HL-60 (cell line): ENCODE measurements around the gene FUT6.

Experiments used
- DNase-seq, 2 experiments: peaks; one replicate each; pipeline ENCODE4 v3.0.0-alpha.2; 2010 to 2020; ENCODE audit warnings: low read depth in 1 of 2, low spot score in 1 of 2
- H3K27ac ChIP-seq: fragments of 250-450 bp; sonication (Bioruptor Pico); replicated peaks from 2 replicates; pipeline ENCODE4 v1.5.1; 2020; ENCODE audit warnings: mild to moderate bottlenecking, moderate library complexity
- H3K27me3 ChIP-seq: fragments of 250-450 bp; sonication (Bioruptor Pico); 2 replicates; pipeline ENCODE4 v1.5.1; 2021; ENCODE audit warnings: mild to moderate bottlenecking, moderate library complexity; ENCODE audit not compliant: insufficient read depth, poor library complexity, severe bottlenecking
- H3K4me3 ChIP-seq: replicated peaks from 2 replicates; pipeline ENCODE4 v1.5.1; 2011; ENCODE audit warnings: mild to moderate bottlenecking, control low read depth, low read length; ENCODE audit not compliant: insufficient read depth
- GABPA ChIP-seq: IDR thresholded peaks from 2 replicates; pipeline ENCODE4 v1.6.1; 2012; ENCODE audit warnings: low read depth
- POLR2AphosphoS5 ChIP-seq: IDR thresholded peaks from 2 replicates; pipeline ENCODE4 v1.6.1; 2012; ENCODE audit warnings: low read depth
- REST ChIP-seq: IDR thresholded peaks from 2 replicates; pipeline ENCODE4 v1.6.1; 2012; ENCODE audit warnings: low read depth; ENCODE audit not compliant: insufficient replicate concordance
- SPI1 ChIP-seq: IDR thresholded peaks from 2 replicates; pipeline ENCODE4 v1.6.1; 2012; ENCODE audit warnings: low read depth, mild to moderate bottlenecking, borderline replicate concordance
- TF ChIP-seq, protein P1 (sequence below): IDR thresholded peaks from one replicate; pipeline ENCODE4 v1.5.1; 2011; ENCODE audit warnings: low read length, control low read depth, inconsistent platforms; ENCODE audit not compliant: insufficient read depth

Gene FUT6

DNA sequence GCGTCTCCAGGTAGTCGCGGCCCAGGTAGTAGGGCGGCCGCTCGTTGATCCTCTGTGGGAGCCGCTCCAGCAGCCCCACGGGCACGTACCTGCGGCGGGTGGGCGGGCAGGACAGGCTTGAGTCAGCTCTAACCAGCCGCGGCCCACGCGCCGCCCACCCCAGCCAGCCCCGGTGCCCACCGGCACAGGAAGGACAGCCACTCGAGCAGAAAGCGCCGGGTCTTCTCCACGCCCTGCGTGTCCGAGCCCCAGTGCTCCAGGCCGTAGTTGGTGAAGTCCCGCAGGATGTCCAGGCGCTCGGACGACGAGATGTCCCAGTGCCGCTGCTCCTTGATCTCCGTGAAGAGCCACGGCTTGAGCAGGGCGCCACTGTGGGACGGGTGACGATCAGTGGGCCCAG is 54.1 kb downstream of the FUT6 start:
- Histone ChIP-seq H3K27ac (no peak overlapping the region), H3K4me3 (no peak overlapping the region), H3K27me3 (no peaks in the 10 kb centered on the region)
- no peak for DNase-seq
- TF ChIP-seq SPI1 (no peak), REST (no peak), POLR2AphosphoS5 (no peak), GABPA (no peak)
- TF ChIP-seq, protein P1, sequence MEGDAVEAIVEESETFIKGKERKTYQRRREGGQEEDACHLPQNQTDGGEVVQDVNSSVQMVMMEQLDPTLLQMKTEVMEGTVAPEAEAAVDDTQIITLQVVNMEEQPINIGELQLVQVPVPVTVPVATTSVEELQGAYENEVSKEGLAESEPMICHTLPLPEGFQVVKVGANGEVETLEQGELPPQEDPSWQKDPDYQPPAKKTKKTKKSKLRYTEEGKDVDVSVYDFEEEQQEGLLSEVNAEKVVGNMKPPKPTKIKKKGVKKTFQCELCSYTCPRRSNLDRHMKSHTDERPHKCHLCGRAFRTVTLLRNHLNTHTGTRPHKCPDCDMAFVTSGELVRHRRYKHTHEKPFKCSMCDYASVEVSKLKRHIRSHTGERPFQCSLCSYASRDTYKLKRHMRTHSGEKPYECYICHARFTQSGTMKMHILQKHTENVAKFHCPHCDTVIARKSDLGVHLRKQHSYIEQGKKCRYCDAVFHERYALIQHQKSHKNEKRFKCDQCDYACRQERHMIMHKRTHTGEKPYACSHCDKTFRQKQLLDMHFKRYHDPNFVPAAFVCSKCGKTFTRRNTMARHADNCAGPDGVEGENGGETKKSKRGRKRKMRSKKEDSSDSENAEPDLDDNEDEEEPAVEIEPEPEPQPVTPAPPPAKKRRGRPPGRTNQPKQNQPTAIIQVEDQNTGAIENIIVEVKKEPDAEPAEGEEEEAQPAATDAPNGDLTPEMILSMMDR, result no peak

DNA sequence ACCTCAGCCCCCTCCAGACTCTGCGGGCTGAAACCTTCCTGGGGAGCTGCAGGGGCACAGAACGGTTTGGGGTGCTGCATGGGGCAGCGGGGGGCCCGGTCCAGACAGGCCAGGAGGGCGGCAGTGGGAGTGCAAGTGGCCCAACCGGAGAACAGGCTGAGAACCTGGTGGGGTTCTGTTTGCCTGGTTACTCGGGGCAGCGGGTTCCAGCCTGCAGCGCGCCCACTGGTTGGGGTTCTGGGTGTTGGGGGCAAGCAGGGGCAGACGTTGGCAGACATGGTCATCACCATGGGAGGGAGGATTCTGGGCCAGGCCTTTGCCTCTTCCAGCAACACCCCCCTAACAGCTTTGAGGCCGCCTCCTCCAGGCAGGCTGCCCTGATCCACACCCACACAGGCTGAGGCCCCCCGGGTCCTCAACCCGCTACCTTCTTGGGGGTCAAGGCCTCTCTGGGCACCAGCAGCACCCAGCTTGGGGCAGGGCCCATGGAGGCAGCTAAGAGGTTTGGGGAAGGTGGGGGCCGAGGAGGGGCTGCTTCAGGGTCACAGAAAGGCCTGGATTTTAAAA is 54.8 kb downstream of the FUT6 start, which contains the start of gene PRR22:
Gene PRR22, minus strand, starts transcription at position 166 of the 567 bp plus-strand sequence. Its CDS starts 86 bp downstream, at position 80.
- Histone ChIP-seq H3K27me3 (no peaks in the 10 kb centered on the region), H3K27ac (no peak within 1 kb of the TSS), H3K4me3 (no peak within 1 kb of the TSS)
- no peak for DNase-seq
- TF ChIP-seq SPI1 (no peak), REST (no peak), POLR2AphosphoS5 (no peak), GABPA (no peak)
- TF ChIP-seq, protein P1, result no peak

- TF ChIP-seq SPI1 (no peak), POLR2AphosphoS5 (peak; percentile 33; the same call in 1 of the 2 replicates), REST (no peak), GABPA (no peak)
- TF ChIP-seq, protein P1, result no peak
- H3K4me3 ChIP-seq, result no peak overlapping the region
- no peak overlapping the region for H3K27ac ChIP-seq
- no peak for DNase-seq
- no peaks in the 10 kb centered on the region for H3K27me3 ChIP-seq
Observed at GRCh38 chr19:5782945-5783919, 56.3 kb downstream of the FUT6 start.
